Mesendoderm (in vitro differentiated cells): Measurements from ENCODE around the gene RGS13.

Experiments
- DNase-seq: peaks from one replicate; pipeline ENCODE4 v3.0.0; 2013
- H2AK5ac ChIP-seq: 2 replicates; pipeline ENCODE4 v1.6.1; 2013; ENCODE audit warnings: low read length, inconsistent platforms
- H2BK120ac ChIP-seq: 2 replicates; pipeline ENCODE4 v1.6.1; 2013; ENCODE audit warnings: low read depth, mild to moderate bottlenecking, low read length, moderate library complexity, mixed read lengths
- H2BK15ac ChIP-seq: replicated peaks from 2 replicates; pipeline ENCODE4 v1.6.1; 2013; ENCODE audit warnings: low read depth, mild to moderate bottlenecking, moderate library complexity
- H2BK5ac ChIP-seq: 2 replicates; pipeline ENCODE4 v1.6.1; 2013; ENCODE audit warnings: low read length, inconsistent platforms
- H3K18ac ChIP-seq: 2 replicates; pipeline ENCODE4 v1.6.1; 2013; ENCODE audit warnings: mild to moderate bottlenecking, low read length, mixed read lengths
- H3K23ac ChIP-seq: one replicate; pipeline ENCODE4 v1.6.1; 2013; ENCODE audit warnings: low read length
- H3K27ac ChIP-seq: 2 replicates; pipeline ENCODE4 v1.5.1; 2013; ENCODE audit warnings: low read depth, mild to moderate bottlenecking, inconsistent platforms, low read length, moderate library complexity
- H3K27me3 ChIP-seq: 2 replicates; pipeline ENCODE4 v1.6.1; 2013; ENCODE audit warnings: low read length, control low read depth, mild to moderate bottlenecking, inconsistent platforms; ENCODE audit not compliant: insufficient read depth, poor library complexity
- H3K36me3 ChIP-seq: 2 replicates; pipeline ENCODE4 v1.6.1; 2013; ENCODE audit warnings: low read length, inconsistent platforms; ENCODE audit not compliant: control insufficient read depth, insufficient read depth
- H3K4ac ChIP-seq: one replicate; pipeline ENCODE4 v1.6.1; 2013; ENCODE audit warnings: low read depth, mild to moderate bottlenecking, low read length, moderate library complexity
- H3K4me1 ChIP-seq: 2 replicates; pipeline ENCODE4 v1.6.1; 2013; ENCODE audit warnings: low read depth, low read length, inconsistent platforms; ENCODE audit not compliant: control insufficient read depth
- H3K4me2 ChIP-seq: 2 replicates; pipeline ENCODE4 v1.6.1; 2013; ENCODE audit warnings: low read length
- H3K4me3 ChIP-seq: 2 replicates; pipeline ENCODE4 v1.5.1; 2013; ENCODE audit warnings: mild to moderate bottlenecking, low read length
- H3K56ac ChIP-seq: one replicate; pipeline ENCODE4 v1.6.1; 2013; ENCODE audit warnings: low read length
- H3K79me1 ChIP-seq: 2 replicates; pipeline ENCODE4 v1.6.1; 2013; ENCODE audit warnings: low read length, inconsistent platforms
- H3K79me2 ChIP-seq: 2 replicates; pipeline ENCODE4 v1.6.1; 2013; ENCODE audit warnings: mild to moderate bottlenecking, low read length; ENCODE audit not compliant: control insufficient read depth, insufficient read depth
- H3K9ac ChIP-seq: 2 replicates; pipeline ENCODE4 v1.6.1; 2013; ENCODE audit warnings: low read length, inconsistent platforms
- H4K5ac ChIP-seq: one replicate; pipeline ENCODE4 v1.6.1; 2013; ENCODE audit warnings: low read length
- H4K8ac ChIP-seq: one replicate; pipeline ENCODE4 v1.6.1; 2013; ENCODE audit warnings: low read depth, mild to moderate bottlenecking, control low read depth, low read length, moderate library complexity
- WGBS: extraction: QIAGEN DNeasy Blood & Tissue Kit; methylation state at CpG from one replicate; pipeline ENCODE4 v1.1.7; 2013; ENCODE audit warnings: low lambda C conversion rate, missing lambda C conversion rate; ENCODE audit not compliant: insufficient coverage; ENCODE audit errors: extremely low coverage; 5-methylcytosine and 5-hydroxymethylcytosine counted together

Gene RGS13

DNA sequence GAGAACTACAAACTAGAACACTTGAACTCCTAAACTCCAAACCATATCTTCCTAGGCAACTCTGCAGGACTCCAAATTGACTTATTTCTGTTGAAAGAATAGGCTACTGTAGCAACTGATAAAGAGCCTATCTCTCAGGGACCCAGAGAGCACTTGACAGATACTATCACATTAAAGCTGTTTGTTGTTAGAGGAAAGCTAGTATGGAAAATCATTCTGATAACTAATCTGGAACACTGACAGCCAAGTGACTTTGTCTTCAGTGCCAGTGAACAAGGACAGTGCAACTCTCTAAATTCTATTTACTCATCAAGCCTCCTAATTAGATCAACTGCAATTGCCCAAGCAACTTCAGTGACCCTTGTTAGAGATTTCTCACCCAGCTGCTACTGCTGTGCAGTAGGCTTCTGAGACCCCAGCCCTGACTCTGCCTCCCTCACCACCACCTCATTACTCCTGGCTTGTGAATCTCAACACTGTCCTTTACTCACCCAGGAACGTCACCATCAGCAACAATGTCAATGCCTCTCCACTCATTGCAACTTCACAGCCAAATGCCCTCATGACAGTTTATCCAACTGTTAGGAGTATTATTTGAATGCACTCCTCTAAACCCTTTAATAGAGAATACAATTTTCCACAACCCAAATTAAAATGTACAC is 7.4 kb upstream of the RGS13 start:
- Histone ChIP-seq H3K36me3 (no peaks in the 10 kb centered on the region), H2BK5ac (no peak overlapping the region), H3K79me2 (no peaks in the 10 kb centered on the region), H3K79me1 (no peaks in the 10 kb centered on the region), H3K56ac (no peak overlapping the region), H4K5ac (no peak overlapping the region), H3K27ac (no peak overlapping the region), H4K8ac (no peak overlapping the region), H3K18ac (no peak overlapping the region), H2BK15ac (no peak overlapping the region), H3K4me2 (no peak overlapping the region), H3K23ac (no peak overlapping the region), H3K4me3 (no peak overlapping the region), H3K27me3 (no peaks in the 10 kb centered on the region), H3K4ac (no peak overlapping the region), H2AK5ac (no peak overlapping the region), H2BK120ac (no peak overlapping the region), H3K4me1 (no peaks in the 10 kb centered on the region), H3K9ac (no peak overlapping the region)
- DNase-seq: peak; percentile 91
- no CpG with 5 or more reads among the region's 1 CpG for WGBS

DNA sequence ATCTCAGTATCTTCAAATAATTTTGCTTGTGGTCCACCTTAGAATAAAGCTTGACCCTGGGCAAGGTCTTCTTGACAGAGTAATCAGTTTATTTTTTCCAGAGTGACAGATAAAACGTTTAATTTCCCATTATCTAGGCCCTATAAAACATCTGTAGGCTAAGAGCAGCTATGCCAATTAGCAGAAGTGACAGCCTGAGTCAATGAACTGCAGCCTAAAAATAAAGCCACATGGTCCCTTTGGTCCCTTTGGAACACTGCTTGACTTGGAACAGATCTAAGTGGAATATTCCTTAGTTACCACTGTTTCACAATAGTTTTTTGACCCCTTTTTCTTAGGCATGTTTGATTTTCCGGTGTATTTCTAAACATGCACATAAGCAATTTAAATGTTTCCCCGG is 6.3 kb upstream of the RGS13 start:
- no peak overlapping the region for H2BK120ac ChIP-seq
- no peaks in the 10 kb centered on the region for H3K36me3 ChIP-seq
- no peak overlapping the region for H2AK5ac ChIP-seq
- no peak overlapping the region for H3K4ac ChIP-seq
- H3K4me3 ChIP-seq: no peak overlapping the region
- H3K56ac ChIP-seq: no peak overlapping the region
- no peak overlapping the region for H2BK5ac ChIP-seq
- H3K23ac ChIP-seq: no peak overlapping the region
- no peaks in the 10 kb centered on the region for H3K27me3 ChIP-seq
- no peak overlapping the region for H4K8ac ChIP-seq
- no peak overlapping the region for H2BK15ac ChIP-seq
- H4K5ac ChIP-seq: no peak overlapping the region
- no peaks in the 10 kb centered on the region for H3K79me2 ChIP-seq
- DNase-seq: no peak
- H3K4me1 ChIP-seq: no peaks in the 10 kb centered on the region
- no peak overlapping the region for H3K18ac ChIP-seq
- H3K79me1 ChIP-seq: no peaks in the 10 kb centered on the region
- H3K27ac ChIP-seq: no peak overlapping the region
- H3K9ac ChIP-seq: no peak overlapping the region
- no CpG with 5 or more reads among the region's 3 CpGs for WGBS
- no peak overlapping the region for H3K4me2 ChIP-seq

DNA sequence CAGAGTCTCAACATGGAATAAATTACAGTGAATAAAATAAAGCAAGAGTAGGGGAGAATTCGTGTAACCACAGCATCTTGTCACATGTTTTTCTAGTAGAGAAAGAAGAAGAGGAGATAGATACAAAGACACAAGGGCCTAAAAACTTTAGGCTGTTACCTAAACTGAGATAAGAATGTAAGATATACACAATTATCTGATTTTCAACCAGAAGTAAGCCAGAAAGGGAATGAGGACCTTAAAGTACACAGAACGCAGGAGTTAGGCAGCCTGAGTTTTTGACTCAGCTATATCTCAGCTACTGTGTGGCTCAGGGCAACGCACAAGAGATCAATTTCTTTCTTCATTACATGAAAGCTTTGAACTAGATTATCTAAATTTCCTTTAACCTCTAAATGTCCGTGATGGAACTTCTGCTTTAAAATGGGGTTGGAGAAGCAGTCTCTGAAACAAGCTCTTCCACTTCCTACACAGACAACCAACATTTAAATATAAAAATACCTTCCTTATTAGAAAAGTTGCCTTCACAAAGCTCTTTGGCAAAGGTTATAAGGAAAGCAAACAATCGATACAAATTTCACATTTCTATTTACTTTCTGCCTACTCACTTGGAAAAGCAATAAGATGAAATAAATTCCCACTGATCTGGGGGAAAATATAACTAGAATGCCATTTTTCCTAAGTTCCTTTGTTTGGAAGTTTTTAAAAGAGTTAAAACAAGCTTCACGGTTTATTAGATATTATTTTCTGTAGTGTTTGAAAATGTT is 5.2 kb upstream of the RGS13 start:
- Histone ChIP-seq H3K4me2 (no peak overlapping the region), H3K27ac (no peak overlapping the region), H4K8ac (no peak overlapping the region), H2BK5ac (no peak overlapping the region), H3K79me1 (no peaks in the 10 kb centered on the region), H3K36me3 (no peaks in the 10 kb centered on the region), H2AK5ac (no peak overlapping the region), H3K27me3 (no peaks in the 10 kb centered on the region), H4K5ac (no peak overlapping the region), H2BK120ac (no peak overlapping the region), H3K79me2 (no peaks in the 10 kb centered on the region), H3K4ac (no peak overlapping the region), H3K18ac (no peak overlapping the region), H3K9ac (no peak overlapping the region), H3K23ac (no peak overlapping the region), H3K56ac (no peak overlapping the region), H3K4me3 (no peak overlapping the region), H2BK15ac (no peak overlapping the region), H3K4me1 (no peaks in the 10 kb centered on the region)
- peak; percentile 66 for DNase-seq
- WGBS: 80% methylated on average over 1 of the region's 6 CpGs

DNA sequence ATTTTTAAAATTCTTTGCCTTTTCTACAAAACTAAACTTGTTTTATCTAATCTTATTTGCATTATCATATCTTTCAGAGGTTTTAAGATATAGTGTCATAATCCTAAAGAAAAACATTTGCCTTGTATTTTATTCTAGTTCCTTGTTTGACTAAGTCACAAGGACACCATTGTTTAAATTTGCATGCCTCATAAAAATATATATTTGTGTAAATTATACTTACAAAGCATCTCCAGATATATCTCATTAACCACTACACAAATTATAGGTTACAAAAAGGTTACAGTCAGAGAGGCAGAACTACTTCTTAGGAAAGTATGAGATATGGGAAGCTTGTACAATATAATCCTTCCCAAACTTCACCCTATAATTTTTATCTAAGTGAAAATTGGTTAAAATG is 4.2 kb upstream of the RGS13 start:
- Histone ChIP-seq H3K4me2 (no peak overlapping the region), H2BK15ac (no peak overlapping the region), H3K56ac (no peak overlapping the region), H3K27me3 (no peaks in the 10 kb centered on the region), H4K5ac (no peak overlapping the region), H2BK5ac (no peak overlapping the region), H3K27ac (no peak overlapping the region), H3K4me3 (no peak overlapping the region), H4K8ac (no peak overlapping the region), H3K23ac (no peak overlapping the region), H3K4ac (no peak overlapping the region), H3K79me2 (no peaks in the 10 kb centered on the region), H3K18ac (no peak overlapping the region), H3K79me1 (no peaks in the 10 kb centered on the region), H3K4me1 (no peaks in the 10 kb centered on the region), H2AK5ac (no peak overlapping the region), H3K9ac (no peak overlapping the region), H2BK120ac (no peak overlapping the region), H3K36me3 (no peaks in the 10 kb centered on the region)
- DNase-seq: no peak

DNA sequence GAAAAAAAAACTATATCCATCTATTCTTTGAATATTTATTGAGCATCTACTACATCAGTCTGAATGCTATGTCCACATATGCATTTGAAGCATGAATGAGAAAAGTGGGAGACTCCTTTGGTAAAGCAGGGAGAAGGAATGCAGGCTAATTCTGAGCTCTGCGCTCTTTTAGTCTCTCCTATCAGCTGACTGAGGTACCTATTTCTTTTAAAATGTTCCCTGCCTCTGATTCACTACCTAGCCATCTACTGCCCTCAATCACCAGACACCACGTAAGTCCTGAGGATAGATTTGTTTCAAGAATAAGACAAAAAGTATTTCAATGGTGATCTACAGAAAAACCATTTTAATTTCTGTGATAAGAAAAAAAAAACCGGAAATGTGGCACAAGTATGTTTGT is 3.8 kb upstream of the RGS13 start:
- WGBS: no CpG with 5 or more reads among the region's 3 CpGs
- Histone ChIP-seq H2BK120ac (no peak overlapping the region), H3K9ac (no peak overlapping the region), H3K79me1 (no peaks in the 10 kb centered on the region), H3K18ac (no peak overlapping the region), H3K4ac (no peak overlapping the region), H3K4me1 (no peaks in the 10 kb centered on the region), H2BK15ac (no peak overlapping the region), H2AK5ac (no peak overlapping the region), H3K23ac (no peak overlapping the region), H3K27me3 (no peaks in the 10 kb centered on the region), H3K56ac (no peak overlapping the region), H4K5ac (no peak overlapping the region), H3K4me2 (no peak overlapping the region), H2BK5ac (no peak overlapping the region), H3K27ac (no peak overlapping the region), H4K8ac (no peak overlapping the region), H3K4me3 (no peak overlapping the region), H3K79me2 (no peaks in the 10 kb centered on the region), H3K36me3 (no peaks in the 10 kb centered on the region)
- DNase-seq: no peak
